ENCODE results near the gene OR52B6.
"Not testable (repeated sequence)": the region's sequence is repeated elsewhere in the genome, so short reads cannot be mapped to it uniquely, and the experiment has no call there.

The OR52B6 gene

GRCh38 chr11:5596607-5597201, 16.0 kb downstream of the OR52B6 start, which contains the start of gene TRIM6:
Gene TRIM6 (plus strand): TSS chr11:5596637. CDS start chr11:5596898, 261 bp downstream.
- DNase-seq (ENCODE audit: low read depth in 3 of 3), result no peak

- no peak for DNase-seq (ENCODE audit: low read depth in 3 of 3)
Measured at GRCh38 chr11:5597953-5598352, 17.3 kb downstream of the OR52B6 start.

- DNase-seq (ENCODE audit: low read depth in 3 of 3), result peak; percentile 18 to 29 (median 20)
Measured at GRCh38 chr11:5600374-5600851, 19.7 kb downstream of the OR52B6 start.

- DNase-seq (ENCODE audit: low read depth in 3 of 3), result not testable (repeated sequence)
Measured at GRCh38 chr11:5602791-5603190, 22.1 kb downstream of the OR52B6 start.

GRCh38 chr11:5603326-5603725, 22.6 kb downstream of the OR52B6 start:
- DNase-seq (ENCODE audit: low read depth in 3 of 3), result no peak

- DNase-seq (ENCODE audit: low read depth in 3 of 3), result no peak
Measured at GRCh38 chr11:5604896-5605295, 24.2 kb downstream of the OR52B6 start.

GRCh38 chr11:5605849-5606248, 25.2 kb downstream of the OR52B6 start:
- no peak for DNase-seq (ENCODE audit: low read depth in 3 of 3)

- no peak for DNase-seq (ENCODE audit: low read depth in 3 of 3)
Measured at GRCh38 chr11:5608808-5609207, 28.1 kb downstream of the OR52B6 start.

GRCh38 chr11:5610446-5610845, 29.8 kb downstream of the OR52B6 start:
- DNase-seq (ENCODE audit: low read depth in 3 of 3), result no peak

GRCh38 chr11:5611627-5612026, 30.9 kb downstream of the OR52B6 start:
- no peak for DNase-seq (ENCODE audit: low read depth in 3 of 3)

GRCh38 chr11:5618807-5619206, 38.1 kb downstream of the OR52B6 start:
- DNase-seq (ENCODE audit: low read depth in 3 of 3), result no peak

- DNase-seq (ENCODE audit: low read depth in 3 of 3), result no peak
Measured at GRCh38 chr11:5620651-5621521, 40.2 kb downstream of the OR52B6 start.

- DNase-seq (ENCODE audit: low read depth in 3 of 3), result no peak
Measured at GRCh38 chr11:5621580-5621979, 40.9 kb downstream of the OR52B6 start.

GRCh38 chr11:5622802-5623201, 42.1 kb downstream of the OR52B6 start:
- no peak for DNase-seq (ENCODE audit: low read depth in 3 of 3)

- peak in 2 of 3 experiments; percentile 37 to 38 for DNase-seq (ENCODE audit: low read depth in 3 of 3)
Measured at GRCh38 chr11:5624489-5625279, 44.0 kb downstream of the OR52B6 start, which contains the start of gene TRIM34. Gene TRIM34 (plus strand): TSS chr11:5625001. CDS start chr11:5632332, 7,331 bp downstream.

GRCh38 chr11:5625281-5625680, 44.6 kb downstream of the OR52B6 start:
- no peak for DNase-seq (ENCODE audit: low read depth in 3 of 3)

GRCh38 chr11:5626196-5626595, 45.5 kb downstream of the OR52B6 start:
- no peak for DNase-seq (ENCODE audit: low read depth in 3 of 3)

- no peak for DNase-seq (ENCODE audit: low read depth in 3 of 3)
Measured at GRCh38 chr11:5631417-5631816, 50.7 kb downstream of the OR52B6 start.
